Fibroblast of peridontal ligament (primary cell): ENCODE results near the gene KCNJ12.
"Not testable (repeated sequence)": the region's sequence is repeated elsewhere in the genome, so short reads cannot be mapped to it uniquely, and the experiment has no call there.

Source experiments
- DNase-seq: peaks from one replicate; pipeline ENCODE4 v3.0.0-alpha.2; 2010; ENCODE audit errors: extremely low read depth

KCNJ12 gene

GRCh38 chr17:21376081-21376758 lies at the start of gene KCNJ12:
TSS of gene KCNJ12 (plus strand) at chr17:21376357. CDS start at chr17:21415343, 38,986 bp downstream.
- DNase-seq = no peak

DNA sequence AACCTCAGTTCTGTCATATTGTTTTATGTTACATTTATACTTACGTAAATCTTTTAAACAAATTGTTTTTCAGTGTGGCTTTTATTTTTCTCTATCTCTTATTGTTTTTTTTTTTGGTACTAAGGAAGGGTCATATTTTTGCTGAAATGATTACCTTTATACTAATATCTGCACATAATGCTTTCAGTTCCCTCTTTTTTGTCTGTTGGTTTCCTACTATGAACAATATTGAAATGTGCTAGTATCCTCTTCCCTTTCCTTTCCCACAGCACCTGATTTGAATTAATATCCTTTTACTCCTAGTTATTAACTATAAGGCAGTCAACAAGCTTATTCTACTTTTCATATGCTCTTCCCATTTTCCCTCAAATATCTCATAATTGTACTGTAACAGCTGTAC lies 48.2 kb upstream of the KCNJ12 start:
- not testable (repeated sequence) for DNase-seq

DNA sequence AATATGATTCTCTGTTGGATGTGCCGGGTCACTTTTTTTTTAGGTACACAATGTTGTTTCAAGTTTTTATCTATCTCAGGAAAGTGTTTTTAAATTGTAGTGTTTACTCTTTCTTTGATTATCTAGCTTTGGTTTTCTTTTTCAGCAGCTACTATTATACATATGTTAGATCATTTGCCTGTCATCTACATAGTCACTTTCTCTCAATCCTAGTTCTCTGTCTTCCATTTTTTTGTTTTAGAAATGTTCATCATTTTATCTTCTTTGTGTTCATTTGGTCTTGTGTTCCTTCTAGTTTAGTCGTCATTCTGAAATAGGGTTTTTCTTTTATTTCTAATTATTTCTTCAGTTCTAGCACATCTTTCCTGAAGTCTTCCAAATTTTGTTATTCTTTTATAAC lies 47.4 kb upstream of the KCNJ12 start:
- DNase-seq = not testable (repeated sequence)

- DNase-seq = no peak
Observed at GRCh38 chr17:21330436-21331160, 45.6 kb upstream of the KCNJ12 start.

DNA sequence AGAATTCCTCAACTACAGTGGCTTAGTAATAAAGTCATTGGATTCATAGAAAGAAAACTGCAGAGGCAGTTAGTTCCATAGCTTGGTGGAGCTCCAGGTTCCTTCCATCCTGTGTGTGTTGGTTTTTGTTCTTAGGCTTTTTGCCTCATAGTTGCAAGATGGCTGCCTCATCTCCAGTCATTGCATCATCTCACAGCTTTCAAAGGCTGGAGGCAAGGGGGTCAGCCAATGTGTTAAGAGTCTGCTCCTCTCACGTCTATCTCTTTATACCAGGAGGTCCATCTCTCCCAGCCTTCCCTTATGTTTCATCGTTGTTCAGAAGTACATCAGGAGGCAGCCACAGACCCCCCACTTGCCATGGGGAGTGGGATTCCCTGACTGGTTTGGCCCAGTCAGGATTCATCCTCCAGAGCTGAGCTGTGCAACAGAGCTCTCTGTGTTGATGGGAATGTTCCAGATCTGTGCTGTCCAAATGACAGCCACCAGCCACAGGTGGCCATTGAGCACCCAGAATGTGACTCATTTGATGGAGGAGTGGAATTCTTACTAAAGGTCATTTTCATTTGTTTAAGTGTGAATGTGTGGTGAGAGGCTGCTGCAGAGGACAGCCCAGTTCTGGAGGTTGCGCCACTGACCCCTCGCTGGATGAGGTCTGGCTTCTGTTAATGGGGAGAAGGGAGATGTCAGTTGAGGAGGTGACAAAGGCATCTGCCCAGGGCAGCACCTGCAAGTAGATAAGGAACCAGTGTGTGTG lies 39.4 kb upstream of the KCNJ12 start:
- DNase-seq = not testable (repeated sequence)

DNA sequence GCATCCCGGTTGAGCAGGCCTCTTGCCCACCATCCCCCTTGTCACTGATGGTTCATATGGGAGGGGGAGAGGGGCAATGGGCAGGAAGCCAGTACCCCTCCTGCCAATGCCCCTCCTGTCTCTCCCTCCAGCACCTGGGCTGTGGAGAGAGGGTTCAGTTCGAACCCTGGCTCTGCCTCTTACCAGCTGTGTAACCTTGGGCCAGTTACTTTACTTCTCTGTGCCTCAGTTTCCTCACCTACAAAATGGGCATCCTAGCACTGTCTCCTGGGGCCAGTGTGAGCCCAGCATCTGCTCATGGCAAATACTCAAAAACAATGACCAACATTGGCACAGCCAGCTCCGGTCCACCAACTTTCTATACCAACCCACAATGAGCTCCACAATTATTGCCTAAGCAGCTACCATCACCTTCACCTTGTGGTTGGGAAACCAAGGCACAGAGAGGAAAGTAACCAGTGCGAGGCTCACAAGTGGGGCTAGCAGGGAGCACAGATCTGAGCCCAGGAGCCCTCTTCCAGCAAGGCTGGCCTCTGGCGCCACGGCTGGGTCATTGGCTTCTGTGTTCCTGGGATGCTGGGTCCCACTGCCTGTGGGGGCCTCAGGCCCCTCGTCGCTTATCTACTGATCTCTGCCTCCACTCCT lies 38.1 kb upstream of the KCNJ12 start:
- not testable (repeated sequence) for DNase-seq

DNA sequence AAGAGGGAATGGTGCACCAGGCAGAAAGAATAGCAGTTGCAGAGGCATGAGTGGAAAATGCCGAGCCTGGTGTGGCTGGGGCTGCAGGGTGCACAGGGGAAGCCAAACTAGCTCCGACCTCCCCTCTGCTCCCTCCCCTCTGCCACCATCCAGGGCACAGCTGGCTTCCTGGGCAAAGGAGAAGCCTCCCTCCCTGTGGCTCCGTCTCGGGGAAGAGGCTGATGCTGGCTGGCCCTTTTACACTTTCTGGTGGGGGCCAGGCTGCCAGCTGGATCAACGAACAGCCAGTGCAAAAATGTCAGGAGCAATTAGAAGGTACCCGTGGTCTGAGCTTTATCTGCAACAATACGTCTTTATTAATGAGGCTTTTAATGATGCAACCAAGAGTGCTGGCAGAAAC lies 37.1 kb upstream of the KCNJ12 start:
- no peak for DNase-seq

DNA sequence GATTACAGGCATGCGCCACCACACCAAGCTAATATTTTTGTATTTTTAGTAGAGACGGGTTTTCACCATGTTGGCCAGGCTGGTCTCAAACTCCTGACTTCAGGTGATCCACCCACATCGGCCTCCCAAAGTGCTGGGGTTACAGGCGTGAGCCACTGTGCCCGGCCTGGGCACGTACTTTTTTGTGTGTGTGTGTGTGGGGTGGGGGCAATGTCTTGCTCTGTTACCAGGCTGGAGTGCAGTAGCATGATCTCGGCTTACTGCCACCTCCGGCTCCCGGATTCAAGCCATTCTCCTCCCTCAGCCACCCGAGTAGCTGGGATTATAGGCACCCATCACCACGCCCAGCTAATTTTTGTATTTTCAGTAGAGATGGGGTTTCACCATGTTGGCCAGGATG lies 36.6 kb upstream of the KCNJ12 start:
- DNase-seq = not testable (repeated sequence)

DNA sequence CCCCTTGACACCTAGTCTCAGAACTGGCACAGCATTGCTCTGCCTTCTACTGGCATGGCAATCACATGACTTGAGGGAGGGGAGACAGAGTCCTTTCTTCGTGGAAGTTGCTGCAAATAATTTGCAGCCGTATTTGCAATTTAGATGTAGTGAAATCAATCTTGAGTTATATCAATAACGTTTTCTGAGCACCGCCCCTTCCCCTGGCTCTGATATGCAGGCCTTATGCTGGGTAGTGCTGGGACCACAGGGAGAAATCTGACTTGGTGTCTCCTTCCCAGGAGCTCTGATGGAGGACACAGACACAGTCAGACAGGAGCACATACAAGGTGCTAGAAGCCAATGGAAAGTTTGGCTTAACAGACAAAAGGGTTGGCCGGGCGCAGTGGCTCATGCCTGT lies 35.8 kb upstream of the KCNJ12 start:
- not testable (repeated sequence) for DNase-seq

GRCh38 chr17:21341279-21341678 lies 34.9 kb upstream of the KCNJ12 start:
- DNase-seq = not testable (repeated sequence)

GRCh38 chr17:21341925-21342540 lies 34.1 kb upstream of the KCNJ12 start:
- DNase-seq = not testable (repeated sequence)

GRCh38 chr17:21343061-21343949 lies 32.9 kb upstream of the KCNJ12 start:
- not testable (repeated sequence) for DNase-seq

- not testable (repeated sequence) for DNase-seq
Observed at GRCh38 chr17:21344801-21345200, 31.4 kb upstream of the KCNJ12 start.

DNA sequence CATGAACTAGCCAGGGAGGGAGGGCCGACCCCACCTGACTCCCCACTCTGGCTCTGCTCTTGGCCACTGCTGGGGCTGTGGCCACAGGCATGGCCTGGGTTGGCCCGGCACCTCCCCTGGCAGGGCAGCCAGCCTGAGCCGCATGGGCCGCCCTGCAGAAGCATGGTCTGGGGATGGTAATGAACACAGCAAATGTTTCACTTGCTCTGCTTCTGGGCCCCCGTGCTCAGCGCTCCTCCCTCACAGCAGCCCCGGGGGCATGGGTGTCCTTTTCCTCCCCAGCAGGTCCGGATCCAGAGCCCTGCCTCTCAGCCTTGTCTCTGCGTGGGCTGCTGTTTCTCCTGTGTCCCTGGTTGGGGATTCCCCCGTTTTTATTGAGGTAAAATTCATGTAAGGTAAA lies 30.9 kb upstream of the KCNJ12 start:
- DNase-seq = no peak

- DNase-seq = not testable (repeated sequence)
Observed at GRCh38 chr17:21346107-21346506, 30.1 kb upstream of the KCNJ12 start.

DNA sequence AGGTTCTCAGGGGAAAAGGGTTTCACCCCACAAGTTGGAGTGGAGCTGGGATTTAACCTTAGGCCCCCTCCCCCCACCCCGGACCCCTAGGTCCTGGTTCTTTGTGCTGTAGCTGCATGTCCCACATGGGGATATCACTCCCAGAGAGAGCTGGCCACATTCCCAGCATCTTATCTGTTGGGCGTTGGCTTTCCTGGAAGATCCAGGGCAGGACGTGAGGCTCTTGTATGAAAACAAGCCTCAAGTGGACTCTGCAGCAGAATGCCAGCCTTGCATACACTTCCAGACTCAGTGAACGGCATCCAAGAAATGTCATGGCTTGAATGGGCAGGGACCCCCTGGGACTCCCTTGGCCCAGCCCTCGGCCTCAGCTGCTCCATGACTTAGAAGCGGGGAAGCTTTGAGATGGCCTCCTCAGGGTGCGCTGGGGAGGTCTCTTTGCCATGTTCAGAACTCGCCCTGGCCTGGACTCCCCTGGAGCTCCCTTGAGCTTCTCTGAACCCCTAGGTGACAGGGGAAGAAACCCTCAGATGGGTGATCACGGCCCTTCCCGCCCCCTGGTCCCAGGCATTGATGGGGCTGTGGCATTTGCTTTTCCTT lies 29.4 kb upstream of the KCNJ12 start:
- DNase-seq = not testable (repeated sequence)

DNA sequence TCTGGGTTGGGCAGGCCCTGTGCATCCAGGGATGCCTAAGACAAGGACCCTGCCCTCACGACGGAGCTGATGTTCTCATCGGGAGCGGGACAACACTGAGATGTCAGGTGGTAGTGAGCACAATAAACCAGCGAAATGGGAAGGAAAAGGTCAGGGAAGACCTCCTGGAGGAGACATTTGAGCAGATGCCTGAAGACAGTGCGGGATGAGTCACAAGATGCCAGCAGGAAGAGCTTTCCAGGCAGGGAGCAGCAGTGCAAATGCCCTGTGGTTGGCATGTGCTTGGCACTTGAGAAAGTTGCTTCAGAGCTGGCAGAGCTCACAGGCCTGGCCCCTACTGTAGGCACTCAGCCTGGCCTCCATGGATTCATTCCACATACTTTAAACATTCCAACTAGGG lies 28.5 kb upstream of the KCNJ12 start:
- DNase-seq = not testable (repeated sequence)

DNA sequence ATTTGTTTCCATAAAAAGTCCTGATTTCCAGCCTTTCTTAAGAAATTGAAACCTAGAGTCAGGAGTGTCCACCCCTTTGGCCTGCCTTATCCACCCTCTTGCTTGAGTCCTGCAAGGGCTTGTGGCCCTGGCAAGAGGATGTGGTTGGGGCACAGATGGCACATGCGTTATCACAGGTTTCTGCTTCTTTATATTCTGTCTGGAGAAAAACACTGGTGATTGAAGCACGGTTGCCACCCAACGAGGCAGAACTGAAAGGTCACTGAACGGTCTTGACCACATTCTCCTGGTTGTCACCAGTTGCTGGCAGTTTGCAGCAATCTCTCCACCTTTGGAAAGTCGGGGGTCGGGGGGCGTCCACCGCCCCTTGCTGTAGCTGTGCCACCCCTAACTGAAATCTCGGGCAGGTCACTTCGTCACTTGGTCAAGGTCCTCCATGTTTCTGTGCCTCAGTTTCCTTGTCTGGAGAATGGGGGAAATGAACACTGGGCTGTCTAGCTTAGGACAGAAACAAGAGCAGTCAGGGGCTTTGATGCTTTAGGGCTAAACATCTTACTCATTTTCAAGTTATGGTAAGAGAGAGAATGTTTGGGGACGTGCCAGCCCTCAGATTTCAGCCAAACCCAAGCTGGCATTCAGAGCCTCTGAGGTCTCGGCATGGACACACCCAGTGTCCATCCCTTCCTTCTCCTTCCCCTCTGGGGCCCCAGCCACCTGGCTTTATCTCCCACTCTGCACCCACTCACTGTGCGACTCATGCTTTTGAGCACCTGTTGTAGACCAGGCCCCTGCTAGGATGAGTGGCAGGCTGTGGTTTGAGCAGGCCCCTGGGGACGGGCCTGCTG lies 27.9 kb upstream of the KCNJ12 start:
- DNase-seq = not testable (repeated sequence)

GRCh38 chr17:21348926-21349261 lies 27.3 kb upstream of the KCNJ12 start:
- not testable (repeated sequence) for DNase-seq
